ENCODE measurements around the gene DNAH14. TPM values are rescaled to one million over a fixed set of nuclear protein-coding genes. Genes with fewer than 3 reads are reported as not detected.

The DNAH14 gene
- total RNA-seq, 1 experiment from 2014 or later: 33.2 TPM

- H3K9me3 ChIP-seq (ENCODE audit: control insufficient read depth in 1 of 2, insufficient read depth in 1 of 2, low read depth in 1 of 2, low read length in 2 of 2): no peaks in the 10 kb centered on the region
- intact Hi-C loops (cut with micrococcal nuclease): no loop called here
- H3K9me2 ChIP-seq (ENCODE audit: insufficient read depth): no peaks in the 10 kb centered on the region
- no peaks in the 10 kb centered on the region for H4K20me1 ChIP-seq (ENCODE audit: insufficient read depth)
- H3K4me1 ChIP-seq (ENCODE audit: control insufficient read depth in 1 of 2, insufficient read depth in 2 of 2, low read length in 2 of 2): no peaks in the 10 kb centered on the region
- no peaks in the 10 kb centered on the region for H3K27me3 ChIP-seq (ENCODE audit: insufficient read depth, low read length)
- no TSS peak for BruUV-seq (replicated peaks)
- H3K79me2 ChIP-seq (ENCODE audit: insufficient read depth, low read length): peaks cover 30% of the 10 kb centered on the region; the same call in 1 of the 2 replicates
- peaks cover 29 to 43% of the 10 kb centered on the region in 2 experiments for H3K36me3 ChIP-seq (ENCODE audit: control insufficient read depth in 1 of 2, insufficient read depth in 2 of 2, low read length in 2 of 2)
- H2AFZ ChIP-seq (ENCODE audit: low read depth, low read length, poor library complexity, severe bottlenecking): no peak overlapping the region
- CTCF ChIA-PET: no interaction called here
- no peak overlapping the region for H3K27ac ChIP-seq (ENCODE audit: low read depth, low read length)
- H3K4me2 ChIP-seq (ENCODE audit: low read length): no peak overlapping the region
- POLR2A ChIA-PET: no interaction called here
- no peak for DNase-seq (ENCODE audit: low read depth, low spot score)
- no peak overlapping the region for H3K4me3 ChIP-seq (replicated peaks in 1 of 2; ENCODE audit: low read depth in 1 of 2, low read length in 2 of 2)
- no peak for ATAC-seq
- RAD21 ChIA-PET (ENCODE audit: low non-redundant PET in 1 of 2, low total read pairs in 2 of 2, uncharacterized antibody in 2 of 2, unreplicated experiment in 2 of 2): no interaction called here
- TF ChIP-seq SRF (IDR thresholded peaks at IDR 0.05; ENCODE audit: low read depth): no peak
- no peak overlapping the region for H3K9ac ChIP-seq (ENCODE audit: low read length)
Measured at GRCh38 chr1:225408249-225408648, 478.8 kb downstream of the DNAH14 start.

GRCh38 chr1:225409051-225409450 lies 479.6 kb downstream of the DNAH14 start:
- DNase-seq (ENCODE audit: low read depth, low spot score): no peak
- H3K9ac ChIP-seq (ENCODE audit: low read length): no peak overlapping the region
- H4K20me1 ChIP-seq (ENCODE audit: insufficient read depth): no peaks in the 10 kb centered on the region; the same call in 1 of the 2 replicates
- H3K4me3 ChIP-seq (replicated peaks in 1 of 2; ENCODE audit: low read depth in 1 of 2, low read length in 2 of 2): no peak overlapping the region
- ATAC-seq: no peak
- POLR2A ChIA-PET: no interaction called here
- H3K27me3 ChIP-seq (ENCODE audit: insufficient read depth, low read length): no peaks in the 10 kb centered on the region
- intact Hi-C loops (cut with micrococcal nuclease): no loop called here
- no peaks in the 10 kb centered on the region for H3K9me3 ChIP-seq (ENCODE audit: control insufficient read depth in 1 of 2, insufficient read depth in 1 of 2, low read depth in 1 of 2, low read length in 2 of 2)
- peaks cover 37% of the 10 kb centered on the region; the same call in 1 of the 2 replicates for H3K79me2 ChIP-seq (ENCODE audit: insufficient read depth, low read length)
- BruUV-seq (replicated peaks): no TSS peak
- no peak overlapping the region for H3K4me2 ChIP-seq (ENCODE audit: low read length)
- TF ChIP-seq ATF3 (IDR thresholded peaks at IDR 0.05): no peak
- no peak for TF ChIP-seq MAX (IDR thresholded peaks at IDR 0.05)
- TF ChIP-seq YY1 (IDR thresholded peaks at IDR 0.05; ENCODE audit: extremely low read depth, insufficient replicate concordance, low read depth, low read length): no peak
- RAD21 ChIA-PET (ENCODE audit: low non-redundant PET in 1 of 2, low total read pairs in 2 of 2, uncharacterized antibody in 2 of 2, unreplicated experiment in 2 of 2): no interaction called here
- H3K4me1 ChIP-seq (ENCODE audit: control insufficient read depth in 1 of 2, insufficient read depth in 2 of 2, low read length in 2 of 2): no peaks in the 10 kb centered on the region
- H3K36me3 ChIP-seq (ENCODE audit: control insufficient read depth in 1 of 2, insufficient read depth in 2 of 2, low read length in 2 of 2): peaks cover 31 to 50% of the 10 kb centered on the region in 2 experiments
- H3K27ac ChIP-seq (ENCODE audit: low read depth, low read length): no peak overlapping the region
- no peak overlapping the region for H2AFZ ChIP-seq (ENCODE audit: low read depth, low read length, poor library complexity, severe bottlenecking)
- CTCF ChIA-PET: no interaction called here
- H3K9me2 ChIP-seq (ENCODE audit: insufficient read depth): no peaks in the 10 kb centered on the region
